Mononuclear cell (primary cell): ENCODE results near the gene CEBPA. TPM values are rescaled to one million over a fixed set of nuclear protein-coding genes. Genes with fewer than 3 reads are reported as not detected.

Experiments
- H3K27me3 ChIP-seq: 2 replicates; pipeline ENCODE4 v1.6.0; 2011; ENCODE audit warnings: low read length, control low read depth; ENCODE audit not compliant: insufficient read depth
- H3K4me1 ChIP-seq: 2 replicates; pipeline ENCODE4 v1.5.1; 2011; ENCODE audit warnings: mild to moderate bottlenecking, low read length, control low read depth; ENCODE audit not compliant: insufficient read depth
- H3K4me3 ChIP-seq: 2 replicates; pipeline ENCODE4 v1.5.1; 2011; ENCODE audit warnings: mild to moderate bottlenecking, low read length, moderate library complexity
- H3K9me3 ChIP-seq: 2 replicates; pipeline ENCODE4 v1.5.1; 2011; ENCODE audit warnings: low read depth, mild to moderate bottlenecking, control low read depth, low read length
- total RNA-seq: library from RNA; depleted of rRNA; stranded (reverse); fragments of >200 nt; gene quantifications from one replicate; pipeline ENCODE4 v1.2.3, GENCODE V29; 2012

The CEBPA gene
- total RNA-seq, 1 donor, result 19.8 TPM

DNA sequence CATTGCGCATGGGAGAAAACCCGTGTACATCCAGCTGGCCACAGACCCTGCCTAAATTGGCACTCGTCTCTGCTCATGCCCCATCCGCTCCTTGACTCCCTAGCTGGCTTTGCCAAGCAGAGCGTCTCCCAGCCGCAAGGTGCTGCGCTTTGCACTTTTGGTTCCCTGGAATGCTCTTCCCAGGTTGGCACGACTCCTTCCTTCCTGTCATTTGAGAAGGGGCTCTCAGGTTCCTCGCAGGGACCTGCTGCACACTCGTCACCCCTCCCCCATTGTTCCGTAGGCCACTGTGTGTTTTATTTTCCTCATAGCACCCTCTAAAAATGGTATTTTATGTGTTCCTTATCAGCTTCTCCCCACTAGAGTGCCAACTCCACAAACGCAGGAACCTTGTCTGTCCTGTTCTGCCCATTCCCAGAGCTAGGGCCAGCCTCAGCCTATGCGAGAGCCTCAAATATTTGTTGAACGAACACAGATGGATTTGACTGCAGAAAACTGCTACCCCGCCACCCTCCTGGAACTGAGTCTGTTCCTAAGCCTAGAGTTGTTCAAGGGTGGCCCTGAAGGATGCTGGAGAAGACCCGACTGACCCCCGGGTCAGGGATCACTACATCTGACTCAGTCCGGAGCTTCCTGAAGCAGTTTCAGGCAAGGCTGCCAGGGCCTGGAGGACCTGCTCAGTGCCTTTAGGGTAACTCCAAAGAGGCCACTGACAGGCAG, 8.4 kb upstream of the CEBPA start:
- Histone ChIP-seq H3K27me3 (no peaks in the 10 kb centered on the region), H3K4me3 (no peak overlapping the region), H3K4me1 (no peaks in the 10 kb centered on the region), H3K9me3 (no peaks in the 10 kb centered on the region)

DNA sequence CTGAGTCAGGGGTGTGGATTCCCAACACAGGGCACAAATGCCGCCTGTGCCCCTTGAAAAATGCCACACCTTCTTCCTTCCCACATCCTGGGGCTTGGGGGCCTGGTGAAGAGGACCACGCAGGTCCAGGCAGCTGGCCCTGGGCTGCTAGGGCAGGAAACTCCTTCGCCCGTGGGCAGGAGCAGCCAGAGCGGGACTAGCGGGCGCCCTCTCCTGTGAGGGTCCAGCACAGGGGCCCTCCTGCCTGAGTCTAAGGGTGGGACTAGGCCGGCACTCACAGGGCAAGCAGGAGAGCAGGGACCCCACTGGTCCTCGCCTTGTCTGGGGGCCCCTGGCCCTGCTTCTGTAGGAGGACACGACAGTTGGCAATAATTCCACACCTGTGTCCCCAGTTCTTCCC, 7.5 kb upstream of the CEBPA start:
- H3K4me1 ChIP-seq, result peaks cover under 1% of the 10 kb centered on the region
- H3K9me3 ChIP-seq, result no peaks in the 10 kb centered on the region
- no peak overlapping the region for H3K4me3 ChIP-seq
- no peaks in the 10 kb centered on the region for H3K27me3 ChIP-seq

DNA sequence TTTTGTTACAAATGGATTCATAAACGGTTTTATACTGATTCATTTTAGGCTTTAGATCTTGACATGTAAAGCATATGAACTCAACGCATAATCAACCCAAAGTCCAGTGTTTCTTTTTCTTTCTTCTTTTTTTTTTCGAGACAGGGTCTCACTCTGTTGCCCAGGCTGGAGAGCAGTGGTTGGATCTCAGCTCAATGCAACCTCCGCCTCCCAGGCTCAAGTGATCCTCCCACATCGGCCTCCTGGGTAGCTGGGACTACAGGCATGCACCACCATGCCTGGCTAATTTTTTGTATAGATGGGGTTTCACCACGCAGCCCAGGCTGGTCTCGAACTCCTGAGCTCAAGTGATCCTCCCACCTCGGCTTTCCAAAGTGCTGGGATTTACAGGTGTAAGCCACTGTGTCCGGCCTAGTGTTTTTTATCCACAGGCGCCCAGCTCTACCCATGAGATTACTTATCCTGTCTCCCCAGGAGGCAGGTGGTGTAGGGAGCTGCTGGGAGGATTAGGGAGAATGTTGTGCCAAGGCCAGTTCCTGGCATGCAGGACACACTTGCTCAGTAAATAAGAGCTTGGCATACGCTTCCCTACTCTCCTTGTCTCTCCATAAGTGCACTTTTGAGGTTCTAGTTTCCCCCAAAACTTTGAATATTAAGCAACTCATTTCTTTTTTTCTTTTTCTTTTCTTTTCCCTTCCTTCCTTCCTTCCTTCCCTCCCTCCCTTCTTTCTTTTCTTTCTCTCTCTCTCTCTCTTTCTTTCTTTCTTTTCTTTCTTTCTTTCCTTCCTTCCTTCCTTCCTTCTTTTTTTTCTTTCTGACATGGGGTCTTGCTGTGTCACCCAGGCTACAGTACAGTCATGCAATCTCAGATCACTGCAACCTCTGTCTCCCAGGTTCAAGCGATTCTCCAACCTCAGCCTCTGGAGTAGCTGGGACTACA, 4.8 kb upstream of the CEBPA start:
- no peak overlapping the region for H3K4me3 ChIP-seq
- no peaks in the 10 kb centered on the region for H3K27me3 ChIP-seq
- no peaks in the 10 kb centered on the region for H3K9me3 ChIP-seq
- H3K4me1 ChIP-seq, result peaks cover 17% of the 10 kb centered on the region

DNA sequence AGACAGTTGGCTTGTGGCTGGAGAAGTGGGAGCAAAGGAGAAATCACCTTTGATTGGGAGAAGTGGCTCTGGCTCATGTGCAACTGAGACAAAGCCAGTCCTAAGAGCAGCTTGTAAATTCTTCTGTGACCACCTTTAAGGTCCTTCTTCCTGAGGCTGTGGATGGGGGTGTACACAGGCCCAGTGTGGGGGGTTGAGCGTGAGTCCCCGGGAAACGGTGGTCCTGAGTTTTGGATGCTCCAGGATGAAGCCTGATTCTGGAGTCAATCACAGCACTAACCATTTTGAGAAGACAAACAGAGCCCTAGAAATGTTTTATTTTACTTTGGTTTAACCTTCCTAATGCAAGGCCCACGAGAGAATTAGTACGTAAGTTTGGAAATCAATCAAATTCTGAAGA, 3.9 kb upstream of the CEBPA start:
- H3K4me1 ChIP-seq, result peaks cover 18% of the 10 kb centered on the region
- no peaks in the 10 kb centered on the region for H3K9me3 ChIP-seq
- H3K4me3 ChIP-seq, result no peak overlapping the region
- no peaks in the 10 kb centered on the region for H3K27me3 ChIP-seq

DNA sequence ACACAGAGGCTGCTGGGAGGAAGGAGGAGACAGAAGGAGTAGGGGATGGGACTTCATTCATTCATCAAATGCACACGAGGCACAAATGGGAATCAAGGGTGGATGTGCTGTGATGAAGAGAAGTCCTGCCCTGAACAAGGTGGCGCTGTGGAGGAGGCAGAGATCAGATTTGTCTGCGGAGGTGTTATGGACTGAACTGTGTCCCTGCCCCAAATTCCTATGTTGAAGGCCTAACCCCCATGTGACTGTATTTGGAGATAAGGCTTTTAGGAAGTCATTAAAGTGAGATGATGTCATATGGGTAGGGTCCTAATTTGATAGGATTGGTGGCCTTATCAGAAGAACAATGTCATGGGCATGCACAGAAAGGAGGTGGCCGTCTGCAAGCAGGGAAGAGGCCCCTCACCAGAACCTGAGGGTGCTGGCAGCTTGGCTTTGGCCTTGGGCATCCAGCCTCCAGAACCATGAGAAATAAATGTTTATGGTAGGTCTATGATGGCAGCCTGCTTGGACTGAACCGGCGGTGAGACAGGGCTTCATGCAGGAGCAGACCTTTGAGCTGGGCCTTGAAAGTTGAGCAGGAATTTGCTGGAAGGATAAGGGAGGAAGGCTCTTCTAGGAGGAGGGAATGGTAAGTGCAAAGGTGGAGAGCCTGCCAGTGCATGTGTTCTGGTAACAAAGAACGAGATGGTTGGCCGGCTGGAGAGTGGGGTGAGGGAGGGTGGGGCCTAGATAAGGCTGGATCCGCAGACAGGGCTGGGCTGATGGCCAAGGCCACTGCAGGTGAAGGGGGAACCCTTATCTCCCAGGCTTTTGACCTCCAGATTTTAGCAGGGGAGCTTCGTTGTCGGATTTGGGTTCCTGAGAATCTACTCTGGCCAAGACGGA, 2.7 kb upstream of the CEBPA start:
- no peaks in the 10 kb centered on the region for H3K27me3 ChIP-seq
- H3K4me3 ChIP-seq, result no peak overlapping the region
- H3K9me3 ChIP-seq, result no peaks in the 10 kb centered on the region
- H3K4me1 ChIP-seq, result peaks cover 23% of the 10 kb centered on the region

DNA sequence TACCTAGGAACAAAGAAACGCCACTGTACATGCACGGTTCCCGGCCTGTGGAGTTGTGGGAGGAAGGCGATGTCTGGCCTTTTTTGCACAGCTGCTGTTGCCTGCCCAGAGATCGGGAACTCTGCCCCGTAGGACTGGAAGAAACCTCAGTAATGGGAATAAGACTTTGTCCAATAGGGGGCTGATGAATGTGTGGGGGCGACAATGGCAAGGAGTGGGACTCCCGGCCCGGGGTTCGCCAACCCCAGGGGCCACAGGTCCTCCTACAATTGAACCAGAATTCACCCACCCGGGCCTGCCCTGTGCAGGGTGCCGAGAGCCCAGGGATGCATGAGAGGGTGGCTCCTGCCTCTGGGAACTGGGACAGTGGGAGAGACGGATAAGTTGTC, 2.0 kb upstream of the CEBPA start:
- Histone ChIP-seq H3K4me3 (no peak overlapping the region), H3K4me1 (peaks cover 29% of the 10 kb centered on the region), H3K9me3 (no peaks in the 10 kb centered on the region), H3K27me3 (no peaks in the 10 kb centered on the region)

DNA sequence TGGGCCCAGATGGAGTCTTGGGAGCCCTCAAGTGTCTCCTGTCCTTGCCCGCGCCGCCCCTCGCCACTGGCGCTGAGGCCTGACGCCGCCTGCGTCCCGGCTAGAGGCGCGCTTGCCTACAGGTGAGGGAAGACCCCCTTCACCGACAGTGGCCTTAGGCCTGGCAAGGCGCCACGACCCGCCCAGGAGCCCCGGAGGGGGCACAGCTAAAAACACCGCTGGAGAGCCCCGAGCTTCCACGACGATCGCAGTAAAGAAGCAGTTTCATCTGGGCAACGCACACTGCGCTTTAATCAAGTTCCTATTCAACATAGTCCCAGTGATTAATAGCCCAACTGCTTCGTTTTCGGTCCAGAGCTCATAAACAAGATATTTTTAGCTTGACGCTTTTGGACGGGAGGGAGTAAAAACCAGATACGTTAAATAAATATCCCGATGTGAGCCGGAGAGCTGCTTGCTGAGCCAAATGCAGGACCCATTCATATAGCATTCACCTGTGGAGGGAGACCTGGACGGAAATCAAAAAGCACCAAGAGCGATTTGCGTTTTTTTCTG, 1.5 kb upstream of the CEBPA start:
- no peaks in the 10 kb centered on the region for H3K9me3 ChIP-seq
- H3K27me3 ChIP-seq, result no peaks in the 10 kb centered on the region
- H3K4me3 ChIP-seq, result peak overlapping the region; percentile 65
- H3K4me1 ChIP-seq, result peaks cover 34% of the 10 kb centered on the region

DNA sequence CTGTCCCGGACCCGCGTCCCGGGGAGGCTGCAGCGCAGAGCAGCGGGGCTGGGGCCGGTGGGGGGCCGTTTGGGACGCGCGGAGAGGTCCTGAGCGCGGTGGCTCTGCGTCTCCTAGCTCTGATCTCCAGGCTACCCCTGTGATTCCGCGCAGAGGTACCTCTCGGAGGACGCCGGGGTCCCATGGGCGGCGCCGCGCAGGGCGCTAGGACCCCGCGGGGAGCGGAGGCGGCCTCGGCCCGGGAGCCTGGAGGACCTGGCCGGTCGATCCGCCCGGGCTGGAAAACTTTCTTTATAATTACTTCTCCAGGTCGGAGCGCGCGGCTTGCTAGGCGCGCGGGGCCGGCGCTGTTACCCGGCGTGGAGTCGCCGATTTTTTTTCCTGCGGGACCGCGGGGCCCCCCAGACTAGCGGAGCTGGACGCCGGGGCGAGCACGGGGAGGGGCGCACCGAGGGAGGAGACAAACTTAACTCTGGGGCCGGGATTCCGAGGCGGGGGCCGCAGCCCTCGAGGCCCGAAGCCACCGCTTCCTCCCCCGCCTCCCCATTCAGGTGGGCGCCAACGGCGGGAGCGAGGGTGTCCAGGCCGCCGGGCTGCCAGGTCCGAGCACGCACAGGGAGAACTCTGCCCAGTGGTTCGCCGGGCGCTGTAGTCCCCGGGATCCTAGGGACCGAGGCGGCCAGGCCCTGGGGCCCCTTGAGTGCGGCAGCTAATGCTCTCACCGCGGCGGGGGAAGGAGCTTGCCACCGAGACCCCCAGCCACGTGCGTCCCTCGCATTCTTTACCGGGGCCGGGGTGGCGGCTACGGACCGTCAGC, 848 bp upstream of the CEBPA start:
- Histone ChIP-seq H3K27me3 (no peaks in the 10 kb centered on the region), H3K9me3 (no peaks in the 10 kb centered on the region), H3K4me3 (peak overlapping the region; percentile 65), H3K4me1 (peaks cover 41% of the 10 kb centered on the region)

DNA sequence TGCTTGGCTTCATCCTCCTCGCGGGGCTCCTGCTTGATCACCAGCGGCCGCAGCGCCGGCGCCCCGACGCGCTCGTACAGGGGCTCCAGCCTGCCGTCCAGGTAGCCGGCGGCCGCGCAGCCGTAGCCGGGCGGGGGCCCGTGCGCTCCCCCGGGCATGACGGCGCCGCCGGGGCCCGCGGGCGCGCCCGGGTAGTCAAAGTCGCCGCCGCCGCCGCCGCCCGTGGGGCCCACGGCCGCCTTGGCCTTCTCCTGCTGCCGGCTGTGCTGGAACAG, 497 bp downstream of the CEBPA start:
- H3K27me3 ChIP-seq, result no peaks in the 10 kb centered on the region
- no peaks in the 10 kb centered on the region for H3K9me3 ChIP-seq
- H3K4me1 ChIP-seq, result peaks cover 54% of the 10 kb centered on the region
- peak overlapping the region; percentile 65 for H3K4me3 ChIP-seq

DNA sequence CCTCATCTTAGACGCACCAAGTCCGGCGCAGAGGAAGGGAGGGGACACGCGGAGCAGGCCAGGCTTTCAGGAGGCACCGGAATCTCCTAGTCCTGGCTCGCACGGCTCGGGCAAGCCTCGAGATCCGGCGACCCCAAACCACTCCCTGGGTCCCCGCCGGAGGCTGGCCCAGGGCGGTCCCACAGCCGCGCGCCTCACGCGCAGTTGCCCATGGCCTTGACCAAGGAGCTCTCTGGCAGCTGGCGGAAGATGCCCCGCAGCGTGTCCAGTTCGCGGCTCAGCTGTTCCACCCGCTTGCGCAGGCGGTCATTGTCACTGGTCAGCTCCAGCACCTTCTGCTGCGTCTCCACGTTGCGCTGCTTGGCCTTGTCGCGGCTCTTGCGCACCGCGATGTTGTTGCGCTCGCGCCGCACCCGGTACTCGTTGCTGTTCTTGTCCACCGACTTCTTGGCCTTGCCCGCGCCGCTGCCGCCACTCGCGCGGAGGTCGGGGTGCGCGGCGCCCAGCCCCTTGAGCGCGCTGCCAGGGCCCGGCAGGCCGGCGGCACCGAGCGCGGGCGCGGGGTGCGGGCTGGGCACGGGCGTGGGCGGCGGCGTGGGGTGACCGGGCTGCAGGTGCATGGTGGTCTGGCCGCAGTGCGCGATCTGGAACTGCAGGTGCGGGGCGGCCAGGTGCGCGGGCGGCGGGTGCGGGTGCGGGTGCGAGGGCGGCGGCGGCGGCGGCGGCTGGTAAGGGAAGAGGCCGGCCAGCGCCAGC, 1.0 kb downstream of the CEBPA start:
- no peaks in the 10 kb centered on the region for H3K9me3 ChIP-seq
- H3K27me3 ChIP-seq, result no peaks in the 10 kb centered on the region
- peaks cover 58% of the 10 kb centered on the region for H3K4me1 ChIP-seq
- H3K4me3 ChIP-seq, result peak overlapping the region; percentile 65

DNA sequence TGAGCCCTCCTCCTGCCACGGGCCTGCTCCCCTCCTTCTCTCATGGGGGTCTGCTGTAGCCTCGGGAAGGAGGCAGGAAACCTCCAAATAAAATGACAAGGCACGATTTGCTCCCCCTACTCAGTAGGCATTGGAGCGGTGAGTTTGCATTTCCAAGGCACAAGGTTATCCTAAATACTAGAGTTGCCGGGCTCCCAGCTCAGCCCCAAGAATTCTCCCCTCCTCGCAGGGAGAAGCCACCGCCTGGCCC, 1.5 kb downstream of the CEBPA start:
- H3K9me3 ChIP-seq, result no peaks in the 10 kb centered on the region
- H3K27me3 ChIP-seq, result no peaks in the 10 kb centered on the region
- H3K4me3 ChIP-seq, result peak overlapping the region; percentile 65
- peaks cover 63% of the 10 kb centered on the region for H3K4me1 ChIP-seq

DNA sequence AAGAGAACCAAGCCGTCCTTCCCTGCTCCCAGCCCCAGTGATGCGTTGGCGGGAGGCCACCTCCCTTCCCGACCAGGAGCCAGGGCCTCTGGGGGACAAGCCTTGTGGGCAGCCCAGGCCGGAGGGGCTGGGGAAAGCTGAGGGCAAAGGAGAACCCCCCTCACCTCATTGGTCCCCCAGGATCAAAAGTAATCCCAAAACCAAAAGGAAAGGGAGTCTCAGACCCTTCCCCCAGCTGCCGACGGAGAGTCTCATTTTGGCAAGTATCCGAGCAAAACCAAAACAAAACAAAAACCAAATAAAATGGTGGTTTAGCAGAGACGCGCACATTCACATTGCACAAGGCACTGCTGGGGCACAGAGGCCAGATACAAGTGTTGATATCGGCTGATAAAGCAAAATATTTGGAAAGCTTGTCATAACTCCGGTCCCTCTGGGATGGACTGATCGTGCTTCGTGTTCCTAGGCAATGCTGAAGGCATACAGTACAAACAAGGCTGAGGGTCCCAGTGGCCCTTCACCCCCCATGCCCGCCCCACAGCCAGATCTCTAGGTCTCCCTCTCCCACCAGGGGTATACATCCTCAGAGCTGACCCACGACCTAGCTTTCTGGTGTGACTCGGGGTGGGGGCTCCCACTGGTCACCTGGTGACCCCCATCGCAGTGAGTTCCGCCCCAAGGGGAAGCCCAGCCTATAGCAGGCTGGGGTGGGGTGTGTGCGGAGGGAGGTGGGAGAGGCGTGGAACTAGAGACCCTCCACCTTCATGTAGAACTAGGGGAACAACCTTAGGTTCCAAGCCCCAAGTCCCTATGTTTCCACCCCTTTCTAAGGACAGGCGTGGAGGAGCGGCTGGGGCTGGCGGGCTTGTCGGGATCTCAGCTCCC, 2.1 kb downstream of the CEBPA start:
- peaks cover 68% of the 10 kb centered on the region for H3K4me1 ChIP-seq
- H3K9me3 ChIP-seq, result no peaks in the 10 kb centered on the region
- no peaks in the 10 kb centered on the region for H3K27me3 ChIP-seq
- peak overlapping the region; percentile 65 for H3K4me3 ChIP-seq

DNA sequence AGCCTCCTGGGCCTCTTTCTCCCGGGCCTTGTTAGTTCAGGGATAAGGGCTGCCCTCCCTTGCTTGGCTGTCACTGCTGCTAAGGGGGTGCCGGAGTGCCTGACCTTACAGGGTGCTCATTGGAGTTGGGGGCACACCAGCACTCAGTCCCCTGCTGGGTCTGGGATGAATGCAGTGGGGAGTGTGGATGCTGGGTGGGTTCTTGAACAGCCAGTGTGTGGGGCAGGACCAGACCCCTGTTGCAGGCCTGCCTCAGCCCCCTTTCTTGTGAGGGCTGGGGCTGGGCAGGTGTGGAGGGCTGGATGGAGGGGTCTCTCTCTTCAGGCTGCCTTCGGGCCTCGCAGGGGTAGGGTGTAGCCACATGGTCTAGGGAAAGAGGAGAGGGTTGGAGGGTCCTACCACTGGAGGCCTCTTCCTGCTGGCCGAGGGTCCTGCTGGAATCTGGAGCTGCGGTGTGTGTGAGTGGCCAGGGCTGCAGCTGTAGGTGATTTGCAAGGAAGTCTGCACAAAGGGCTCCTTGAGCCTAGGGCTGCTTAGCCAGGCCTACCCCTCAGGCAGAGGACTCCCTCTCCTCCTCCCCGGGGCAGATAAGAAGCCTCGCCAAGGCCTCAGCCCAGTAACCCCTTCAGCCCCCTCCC, 3.2 kb downstream of the CEBPA start:
- peak overlapping the region; percentile 65 for H3K4me3 ChIP-seq
- H3K4me1 ChIP-seq, result peaks cover 72% of the 10 kb centered on the region
- no peaks in the 10 kb centered on the region for H3K27me3 ChIP-seq
- no peaks in the 10 kb centered on the region for H3K9me3 ChIP-seq
